ENCODE results near the gene TTC39B. TPM values are rescaled to one million over a fixed set of nuclear protein-coding genes. Genes with fewer than 3 reads are reported as not detected.

Gene TTC39B
- total RNA-seq, 1 donor from 2014 or later = 6.6 TPM

DNA sequence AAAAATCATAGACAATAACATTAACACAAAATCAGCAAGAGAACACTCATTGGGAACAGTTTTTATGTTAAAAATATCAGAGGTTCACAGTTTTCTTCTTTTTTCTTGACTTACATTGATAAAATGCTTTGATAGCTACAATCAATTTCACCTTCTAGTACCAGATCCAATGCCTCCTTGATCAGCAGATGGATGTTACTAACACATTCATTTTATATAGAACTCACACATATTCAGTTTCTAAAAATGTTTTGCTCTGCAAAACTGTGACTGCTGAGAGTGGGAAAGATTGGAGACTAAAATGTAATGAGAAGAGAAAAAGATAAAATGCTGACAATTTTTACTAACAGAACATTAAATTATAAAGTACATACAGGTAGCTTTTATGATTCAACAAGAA is 143.1 kb downstream of the TTC39B start:
- Mint-ChIP-seq H3K27me3 (no peaks in the 10 kb centered on the region), H3K9me3 (ENCODE audit: low read depth) (no peaks in the 10 kb centered on the region), H3K36me3 (ENCODE audit: insufficient read depth) (peaks cover 1% of the 10 kb centered on the region), H3K27ac (no peak overlapping the region), H3K4me1 (ENCODE audit: low read depth) (peaks cover 9% of the 10 kb centered on the region), H3K4me3 (ENCODE audit: low read depth) (no peak overlapping the region)
- DNase-seq (ENCODE audit: low spot score, unreplicated experiment) = no peak
- TF ChIP-seq, protein P1, sequence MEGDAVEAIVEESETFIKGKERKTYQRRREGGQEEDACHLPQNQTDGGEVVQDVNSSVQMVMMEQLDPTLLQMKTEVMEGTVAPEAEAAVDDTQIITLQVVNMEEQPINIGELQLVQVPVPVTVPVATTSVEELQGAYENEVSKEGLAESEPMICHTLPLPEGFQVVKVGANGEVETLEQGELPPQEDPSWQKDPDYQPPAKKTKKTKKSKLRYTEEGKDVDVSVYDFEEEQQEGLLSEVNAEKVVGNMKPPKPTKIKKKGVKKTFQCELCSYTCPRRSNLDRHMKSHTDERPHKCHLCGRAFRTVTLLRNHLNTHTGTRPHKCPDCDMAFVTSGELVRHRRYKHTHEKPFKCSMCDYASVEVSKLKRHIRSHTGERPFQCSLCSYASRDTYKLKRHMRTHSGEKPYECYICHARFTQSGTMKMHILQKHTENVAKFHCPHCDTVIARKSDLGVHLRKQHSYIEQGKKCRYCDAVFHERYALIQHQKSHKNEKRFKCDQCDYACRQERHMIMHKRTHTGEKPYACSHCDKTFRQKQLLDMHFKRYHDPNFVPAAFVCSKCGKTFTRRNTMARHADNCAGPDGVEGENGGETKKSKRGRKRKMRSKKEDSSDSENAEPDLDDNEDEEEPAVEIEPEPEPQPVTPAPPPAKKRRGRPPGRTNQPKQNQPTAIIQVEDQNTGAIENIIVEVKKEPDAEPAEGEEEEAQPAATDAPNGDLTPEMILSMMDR (IDR thresholded peaks at IDR 0.05; ENCODE audit: unreplicated experiment) = no peak

DNA sequence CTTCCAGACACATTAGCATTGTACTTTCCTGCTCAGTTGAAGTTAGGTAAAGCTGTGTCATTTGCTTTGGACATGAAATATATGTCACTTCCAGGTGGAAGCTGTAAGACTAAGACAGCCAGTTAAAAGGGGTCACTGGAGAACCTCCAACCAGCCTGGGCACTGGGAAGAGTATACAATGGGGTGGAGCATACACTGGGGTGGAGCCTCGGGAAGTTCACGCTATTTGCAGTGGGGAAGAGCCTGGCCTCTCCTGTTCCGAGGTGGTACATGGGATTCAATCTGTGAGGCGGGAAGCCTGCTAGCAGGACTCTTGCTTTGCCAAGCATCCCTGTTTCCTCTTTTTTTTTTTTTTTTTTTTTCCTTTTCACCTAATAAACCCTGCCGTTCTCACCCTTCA is 145.3 kb downstream of the TTC39B start:
- Mint-ChIP-seq H3K36me3 (ENCODE audit: insufficient read depth) (no peaks in the 10 kb centered on the region), H3K4me1 (ENCODE audit: low read depth) (peaks cover 3% of the 10 kb centered on the region), H3K4me3 (ENCODE audit: low read depth) (no peak overlapping the region), H3K9me3 (ENCODE audit: low read depth) (no peaks in the 10 kb centered on the region), H3K27ac (no peak overlapping the region), H3K27me3 (no peaks in the 10 kb centered on the region)
- TF ChIP-seq, protein P1 (IDR thresholded peaks at IDR 0.05; ENCODE audit: unreplicated experiment) = no peak
- DNase-seq (ENCODE audit: low spot score, unreplicated experiment) = no peak

DNA sequence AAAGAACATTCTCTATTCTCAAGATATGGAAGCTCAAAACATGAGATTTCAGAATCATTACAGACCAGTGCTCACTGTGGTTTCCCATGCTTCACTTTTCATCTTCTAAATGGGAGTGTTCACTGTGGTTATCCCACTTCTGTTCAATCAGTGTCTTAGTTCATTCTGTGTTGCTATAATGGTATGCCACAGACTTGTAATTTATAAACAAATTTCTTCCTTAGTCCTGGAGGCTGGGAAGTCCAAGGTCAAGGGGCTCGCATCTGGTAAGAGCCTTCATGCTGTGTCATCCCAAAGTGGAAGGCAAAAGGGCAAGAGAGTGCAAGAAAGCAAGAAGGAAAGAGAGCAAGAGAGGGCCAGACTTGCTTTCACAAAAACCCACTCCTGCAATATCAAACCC is 146.3 kb downstream of the TTC39B start:
- no peak for DNase-seq (ENCODE audit: low spot score, unreplicated experiment)
- peaks cover 11% of the 10 kb centered on the region for H3K4me1 Mint-ChIP-seq (ENCODE audit: low read depth)
- H3K36me3 Mint-ChIP-seq (ENCODE audit: insufficient read depth) = no peaks in the 10 kb centered on the region
- H3K4me3 Mint-ChIP-seq (ENCODE audit: low read depth) = no peak overlapping the region
- no peak overlapping the region for H3K27ac Mint-ChIP-seq
- H3K27me3 Mint-ChIP-seq = no peaks in the 10 kb centered on the region
- no peaks in the 10 kb centered on the region for H3K9me3 Mint-ChIP-seq (ENCODE audit: low read depth)
- TF ChIP-seq, protein P1 (IDR thresholded peaks at IDR 0.05; ENCODE audit: unreplicated experiment) = no peak

DNA sequence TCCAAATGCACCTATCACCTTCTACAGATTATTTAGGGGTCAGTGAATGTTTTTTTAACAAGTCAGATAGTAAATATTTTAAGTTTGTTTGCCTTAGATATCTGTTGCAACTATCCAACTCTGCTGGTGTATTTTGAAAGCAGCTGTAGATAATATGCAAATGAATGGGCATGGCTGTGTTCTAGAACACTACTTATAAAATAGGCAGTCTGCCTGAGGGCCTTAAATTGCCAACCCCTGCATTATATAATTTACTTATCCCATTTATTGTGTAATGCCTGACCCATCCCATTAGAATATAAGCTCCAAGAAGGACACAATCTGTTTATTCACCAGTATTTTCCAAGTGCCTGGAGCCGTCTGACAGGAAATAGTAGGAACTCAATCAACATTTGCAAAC is 149.0 kb downstream of the TTC39B start:
- Mint-ChIP-seq H3K36me3 (ENCODE audit: insufficient read depth) (no peaks in the 10 kb centered on the region), H3K4me3 (ENCODE audit: low read depth) (no peak overlapping the region)

DNA sequence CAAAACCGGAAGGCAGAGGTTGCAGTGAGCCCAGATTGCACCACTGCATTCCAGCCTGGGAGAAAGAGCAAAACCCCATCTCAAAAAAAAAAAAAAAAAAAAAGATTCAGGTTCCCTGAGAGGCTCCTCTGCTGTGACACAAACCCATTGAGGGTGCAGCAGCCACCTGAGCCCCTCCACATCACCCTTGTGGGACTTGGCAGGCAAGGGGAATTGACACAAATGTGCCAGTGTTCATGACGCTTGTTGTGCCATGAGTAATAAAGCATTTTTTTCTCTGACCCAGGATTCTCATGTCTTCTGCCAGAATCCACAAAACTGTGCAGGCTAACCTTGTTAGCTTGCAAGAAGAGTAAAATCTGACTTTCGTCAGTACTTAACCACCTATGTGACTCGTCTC is 149.6 kb downstream of the TTC39B start:
- peaks cover 17% of the 10 kb centered on the region for H3K4me1 Mint-ChIP-seq (ENCODE audit: low read depth)
- H3K4me3 Mint-ChIP-seq (ENCODE audit: low read depth) = no peak overlapping the region
- H3K27ac Mint-ChIP-seq = no peak overlapping the region
- peaks cover 2% of the 10 kb centered on the region for H3K9me3 Mint-ChIP-seq (ENCODE audit: low read depth)
- TF ChIP-seq, protein P1 (IDR thresholded peaks at IDR 0.05; ENCODE audit: unreplicated experiment) = no peak
- no peak for DNase-seq (ENCODE audit: low spot score, unreplicated experiment)
- H3K36me3 Mint-ChIP-seq (ENCODE audit: insufficient read depth) = no peaks in the 10 kb centered on the region
- H3K27me3 Mint-ChIP-seq = no peaks in the 10 kb centered on the region

More for the DNA sequence above, 149.0 kb downstream of the TTC39B start:
- H3K27ac Mint-ChIP-seq = no peak overlapping the region
- H3K27me3 Mint-ChIP-seq = no peaks in the 10 kb centered on the region
- TF ChIP-seq, protein P1 (IDR thresholded peaks at IDR 0.05; ENCODE audit: unreplicated experiment) = no peak
- no peak for DNase-seq (ENCODE audit: low spot score, unreplicated experiment)
- peaks cover 2% of the 10 kb centered on the region for H3K9me3 Mint-ChIP-seq (ENCODE audit: low read depth)
- H3K4me1 Mint-ChIP-seq (ENCODE audit: low read depth) = peaks cover 17% of the 10 kb centered on the region

Data from progenitor cell of endocrine pancreas (in vitro differentiated cells).